Uterus (tissue), 4 donors: ENCODE results near the gene ZFYVE21. TPM values are rescaled to one million over a fixed set of nuclear protein-coding genes. Genes with fewer than 3 reads are reported as not detected.

Experiments
- DNase-seq, 2 donors: peaks; one replicate each; pipeline ENCODE4 v3.0.0-alpha.2; 2019 to 2020
- H3K27ac ChIP-seq, 2 donors: fragments of 200-600 bp; sonication (generic); 1 replicate in 1 of 2; 2 replicates in 1 of 2; pipeline ENCODE4 v1.5.1; 2016 to 2018
- H3K27me3 ChIP-seq, 2 donors: fragments of 200-600 bp; sonication (generic); one replicate each; pipeline ENCODE4 v1.5.1; 2018 to 2019; ENCODE audit warnings: control low read depth in 1 of 2
- H3K36me3 ChIP-seq, 2 donors: fragments of 200-600 bp; sonication (generic); one replicate each; pipeline ENCODE4 v1.5.1; 2019; ENCODE audit warnings: control low read depth in 1 of 2
- H3K4me1 ChIP-seq, 2 donors: fragments of 200-600 bp; sonication (generic); one replicate each; pipeline ENCODE4 v1.5.1; 2018 to 2019; ENCODE audit warnings: control low read depth in 1 of 2
- H3K4me3 ChIP-seq, 2 donors: fragments of 200-600 bp; sonication (generic); 1 replicate in 1 of 2; 2 replicates in 1 of 2; pipeline ENCODE4 v1.5.1; 2018 to 2019; ENCODE audit warnings: mild to moderate bottlenecking in 1 of 2
- H3K9me3 ChIP-seq, 2 donors: fragments of 200-600 bp; sonication (generic); one replicate each; pipeline ENCODE4 v1.5.1; 2019; ENCODE audit warnings: control low read depth in 1 of 2
- CTCF ChIP-seq, 4 experiments: fragments of 200-600 bp in 2 of 4; fragments of 450-650 bp in 2 of 4; sonication (generic) in 2 of 4; IDR thresholded peaks; one replicate each; pipeline ENCODE4 v1.5.1; 2016 to 2019; ENCODE audit warnings: antibody characterized with exemption in 4 of 4, mild to moderate bottlenecking in 2 of 4, moderate library complexity in 1 of 4
- POLR2A ChIP-seq, 2 donors: fragments of 450-650 bp; IDR thresholded peaks; one replicate each; pipeline ENCODE4 v1.6.1; 2016; ENCODE audit warnings: antibody characterized with exemption in 2 of 2, mild to moderate bottlenecking in 1 of 2, moderate library complexity in 1 of 2
- intact Hi-C: fragments of 100-400 bp; cut with DNase I; formaldehyde crosslinking; loops from one replicate; pipeline ENCODE4 v1.15.1; 2023; ENCODE audit warnings: low total_unique reads
- total RNA-seq, 4 donors: library from RNA; depleted of rRNA in 3 of 4; stranded (reverse); fragments of >200 nt in 3 of 4; gene quantifications; one replicate each; pipeline versions ENCODE4 v1.1.0 to v1.2.4, GENCODE V29; 2014 to 2023
- donor health status: DM: yes; HTN: yes; CAD: no.

The ZFYVE21 gene
- total RNA-seq, 4 donors from 2014 or later, result 73.2 to 276 (median 103) TPM

DNA sequence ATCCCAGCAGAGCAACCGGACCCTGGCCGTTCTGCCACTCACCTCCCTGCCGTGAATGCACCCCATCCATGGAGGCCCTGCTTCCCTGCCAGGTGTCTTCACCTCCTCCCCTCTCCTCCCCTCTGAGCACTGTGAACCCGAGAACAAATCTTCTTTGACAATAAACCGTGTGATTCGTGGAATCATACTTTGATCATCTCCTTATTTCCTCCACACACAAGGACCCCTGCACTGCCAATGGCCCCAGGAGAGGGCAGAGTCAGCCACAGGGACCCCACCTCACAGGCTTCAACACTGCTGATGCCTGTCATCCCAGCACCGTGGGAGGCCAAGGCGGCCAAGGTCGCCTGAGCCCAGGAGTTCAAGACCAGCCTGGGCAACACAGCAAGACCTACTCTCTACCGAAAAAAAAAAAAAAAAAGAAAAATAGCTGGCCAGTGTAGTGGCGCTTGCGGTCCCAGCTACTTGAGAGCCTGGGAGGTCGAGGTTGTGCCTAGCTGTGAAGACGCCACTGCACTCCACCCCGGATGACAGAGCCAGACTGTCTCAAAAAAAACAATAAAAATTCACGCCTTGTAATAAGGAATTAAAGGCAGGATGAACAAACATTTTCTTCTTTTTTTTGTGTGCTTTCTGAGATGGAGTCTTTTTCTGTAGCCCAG, 1.4 kb upstream of the ZFYVE21 start:
- Histone ChIP-seq H3K4me3 (no peak overlapping the region), H3K27ac (no peak overlapping the region), H3K9me3 (no peaks in the 10 kb centered on the region), H3K36me3 (no peaks in the 10 kb centered on the region), H3K27me3 (no peaks in the 10 kb centered on the region), H3K4me1 (peaks cover 0 to 18% of the 10 kb centered on the region in 2 donors)
- intact Hi-C loops, result no loop called here
- DNase-seq, result no peak
- no peak for TF ChIP-seq POLR2A (IDR thresholded peaks at IDR 0.05)
- no peak for TF ChIP-seq CTCF (IDR thresholded peaks at IDR 0.05)

- no peaks in the 10 kb centered on the region for H3K9me3 ChIP-seq
- intact Hi-C loops, result no loop called here
- peak in 1 of 2 donors; percentile 53 for DNase-seq
- no peaks in the 10 kb centered on the region for H3K27me3 ChIP-seq
- H3K4me3 ChIP-seq, result peak overlapping the region; percentile 49 to 98
- H3K27ac ChIP-seq, result peak overlapping the region; percentile 77 to 88
- no peaks in the 10 kb centered on the region for H3K36me3 ChIP-seq
- peaks cover 0 to 18% of the 10 kb centered on the region in 2 donors for H3K4me1 ChIP-seq
- TF ChIP-seq CTCF (IDR thresholded peaks at IDR 0.05), result no peak
- no peak for TF ChIP-seq POLR2A (IDR thresholded peaks at IDR 0.05)
These were observed 636 bp downstream of the ZFYVE21 start for GRCh38 chr14:103716091-103716801.

DNA sequence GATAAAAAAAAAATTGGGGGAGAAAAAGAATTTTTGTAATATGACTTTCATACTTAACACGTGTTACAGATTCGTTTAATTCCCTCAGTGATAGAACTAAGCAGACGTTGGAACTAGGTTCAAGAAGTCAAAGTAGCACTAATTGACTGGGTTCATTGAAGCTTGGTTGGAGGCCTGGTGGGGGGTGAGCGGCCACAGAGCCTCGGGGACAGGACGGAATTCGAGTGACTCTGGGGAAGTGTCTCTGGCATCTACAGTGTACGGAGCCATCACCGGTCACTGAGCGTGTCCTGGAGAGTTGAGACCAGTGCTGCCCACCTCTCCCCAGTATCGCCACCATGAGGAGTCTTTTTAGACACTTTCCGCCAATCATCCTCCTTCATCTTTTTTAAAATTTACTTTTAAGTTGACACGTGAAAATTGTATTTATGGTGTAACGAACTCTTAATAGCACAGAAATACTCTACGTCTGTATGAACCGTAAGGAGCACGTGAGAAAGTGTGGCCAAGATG, 1.3 kb downstream of the ZFYVE21 start:
- Histone ChIP-seq H3K4me1 (peaks cover 0 to 17% of the 10 kb centered on the region in 2 donors), H3K9me3 (no peaks in the 10 kb centered on the region), H3K36me3 (no peaks in the 10 kb centered on the region), H3K27me3 (no peaks in the 10 kb centered on the region), H3K4me3 (peak overlapping the region; percentile 49 to 98), H3K27ac (no peak overlapping the region)
- DNase-seq, result no peak
- intact Hi-C loops, result no loop called here
- no peak for TF ChIP-seq CTCF (IDR thresholded peaks at IDR 0.05)
- TF ChIP-seq POLR2A (IDR thresholded peaks at IDR 0.05), result no peak

DNA sequence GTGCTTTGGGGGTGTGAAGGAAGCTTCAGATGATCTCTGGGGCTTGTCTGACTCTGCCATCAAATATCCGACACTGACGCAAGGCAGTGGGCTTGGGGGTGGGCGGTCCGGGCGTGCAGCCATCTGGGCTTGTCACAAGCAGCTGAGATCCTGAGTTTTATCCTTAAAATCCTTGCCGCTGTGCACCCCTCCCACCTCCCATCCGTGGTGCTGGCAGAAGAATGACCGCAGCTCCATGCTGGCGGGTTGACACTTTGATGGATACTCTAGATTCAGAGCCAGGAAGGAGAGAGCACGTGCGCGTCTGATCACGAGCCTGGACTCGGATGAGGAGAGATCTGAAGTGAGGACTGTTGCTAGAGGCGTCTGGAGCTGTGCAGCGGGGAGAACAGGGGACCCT, 3.0 kb downstream of the ZFYVE21 start:
- H3K4me1 ChIP-seq, result peaks cover 0 to 21% of the 10 kb centered on the region in 2 donors
- peak; percentile 65 to 74 for DNase-seq
- intact Hi-C loops, result no loop called here
- H3K4me3 ChIP-seq, result no peak overlapping the region
- H3K27ac ChIP-seq, result peak overlapping the region in 1 of 2 donors; percentile 39
- H3K27me3 ChIP-seq, result no peaks in the 10 kb centered on the region
- TF ChIP-seq CTCF (IDR thresholded peaks at IDR 0.05) (no peak), POLR2A (IDR thresholded peaks at IDR 0.05) (no peak)
- H3K9me3 ChIP-seq, result no peaks in the 10 kb centered on the region
- no peaks in the 10 kb centered on the region for H3K36me3 ChIP-seq

DNA sequence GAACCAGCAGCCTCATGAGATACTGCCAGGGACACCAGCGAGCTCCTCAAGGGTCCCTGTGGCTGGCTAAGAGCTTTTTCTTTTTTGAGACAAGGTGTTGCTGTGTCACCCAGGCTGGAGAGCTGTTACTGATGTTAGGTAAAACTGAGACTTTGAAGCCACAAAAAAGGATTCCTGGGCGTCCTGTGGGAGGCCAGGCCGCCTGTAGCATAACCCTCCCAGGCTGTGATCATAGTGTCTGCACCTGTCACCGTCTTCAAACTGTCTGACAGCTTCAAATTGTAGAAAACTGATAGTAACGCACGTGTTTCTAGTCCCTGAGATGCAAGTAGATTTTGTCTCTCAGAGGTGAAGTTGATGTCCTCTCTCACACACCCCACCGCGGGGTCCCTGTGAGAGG, 4.1 kb downstream of the ZFYVE21 start:
- no peaks in the 10 kb centered on the region for H3K36me3 ChIP-seq
- no peak for TF ChIP-seq POLR2A (IDR thresholded peaks at IDR 0.05)
- TF ChIP-seq CTCF (IDR thresholded peaks at IDR 0.05), result no peak
- H3K9me3 ChIP-seq, result no peaks in the 10 kb centered on the region
- H3K4me1 ChIP-seq, result peaks cover 0 to 20% of the 10 kb centered on the region in 2 donors
- H3K4me3 ChIP-seq, result no peak overlapping the region
- intact Hi-C loops, result no loop called here
- DNase-seq, result no peak
- H3K27me3 ChIP-seq, result no peaks in the 10 kb centered on the region
- H3K27ac ChIP-seq, result no peak overlapping the region
